ENCODE results near the gene RBBP4.
"Not testable (repeated sequence)": the region's sequence is repeated elsewhere in the genome, so short reads cannot be mapped to it uniquely, and the experiment has no call there.

The RBBP4 gene

GRCh38 chr1:32639489-32640075 is 11.4 kb upstream of the RBBP4 start:
- DNase-seq (ENCODE audit: low read depth), result peak; percentile 88

GRCh38 chr1:32642292-32642827 is 8.6 kb upstream of the RBBP4 start:
- not testable (repeated sequence) for DNase-seq (ENCODE audit: low read depth)

GRCh38 chr1:32644426-32644825 is 6.6 kb upstream of the RBBP4 start:
- DNase-seq (ENCODE audit: low read depth), result no peak

GRCh38 chr1:32647308-32648134 is 3.5 kb upstream of the RBBP4 start:
- no peak for DNase-seq (ENCODE audit: low read depth)

GRCh38 chr1:32650248-32650751 is 708 bp upstream of the RBBP4 start, which contains the start of gene ZBTB8OS:
TSS of gene ZBTB8OS (minus strand) at chr1:32650550. CDS start at chr1:32650529, 21 bp downstream.
- DNase-seq (ENCODE audit: low read depth), result peak; percentile 96

- DNase-seq (ENCODE audit: low read depth), result no peak
These were observed 559 bp downstream of the RBBP4 start for GRCh38 chr1:32651461-32652073.

GRCh38 chr1:32652244-32652962 is 1.4 kb downstream of the RBBP4 start:
- no peak for DNase-seq (ENCODE audit: low read depth)

GRCh38 chr1:32659581-32659980 is 8.6 kb downstream of the RBBP4 start:
- no peak for DNase-seq (ENCODE audit: low read depth)

GRCh38 chr1:32665915-32666314 is 14.9 kb downstream of the RBBP4 start:
- no peak for DNase-seq (ENCODE audit: low read depth)

GRCh38 chr1:32666901-32667566 is 16.0 kb downstream of the RBBP4 start:
- DNase-seq (ENCODE audit: low read depth), result no peak

GRCh38 chr1:32668716-32669115 is 17.7 kb downstream of the RBBP4 start:
- not testable (repeated sequence) for DNase-seq (ENCODE audit: low read depth)

GRCh38 chr1:32676945-32677344 is 25.9 kb downstream of the RBBP4 start:
- DNase-seq (ENCODE audit: low read depth), result no peak

GRCh38 chr1:32679993-32680392 is 29.0 kb downstream of the RBBP4 start:
- DNase-seq (ENCODE audit: low read depth), result not testable (repeated sequence)

- no peak for DNase-seq (ENCODE audit: low read depth)
These were observed 29.6 kb downstream of the RBBP4 start for GRCh38 chr1:32680642-32681041.

- DNase-seq (ENCODE audit: low read depth), result no peak
These were observed 30.5 kb downstream of the RBBP4 start for GRCh38 chr1:32681509-32681908.

- no peak for DNase-seq (ENCODE audit: low read depth)
These were observed 31.0 kb downstream of the RBBP4 start for GRCh38 chr1:32681999-32682398.

- DNase-seq (ENCODE audit: low read depth), result no peak
These were observed 32.4 kb downstream of the RBBP4 start for GRCh38 chr1:32683397-32683796.

- DNase-seq (ENCODE audit: low read depth), result peak; percentile 58
These were observed 33.3 kb downstream of the RBBP4 start for GRCh38 chr1:32684167-32684811.

GRCh38 chr1:32685498-32685897 is 34.5 kb downstream of the RBBP4 start:
- DNase-seq (ENCODE audit: low read depth), result no peak

GRCh38 chr1:32686387-32686786 is 35.4 kb downstream of the RBBP4 start:
- no peak for DNase-seq (ENCODE audit: low read depth)
